ENCODE measurements around the gene PTPRJ.

PTPRJ gene

DNA sequence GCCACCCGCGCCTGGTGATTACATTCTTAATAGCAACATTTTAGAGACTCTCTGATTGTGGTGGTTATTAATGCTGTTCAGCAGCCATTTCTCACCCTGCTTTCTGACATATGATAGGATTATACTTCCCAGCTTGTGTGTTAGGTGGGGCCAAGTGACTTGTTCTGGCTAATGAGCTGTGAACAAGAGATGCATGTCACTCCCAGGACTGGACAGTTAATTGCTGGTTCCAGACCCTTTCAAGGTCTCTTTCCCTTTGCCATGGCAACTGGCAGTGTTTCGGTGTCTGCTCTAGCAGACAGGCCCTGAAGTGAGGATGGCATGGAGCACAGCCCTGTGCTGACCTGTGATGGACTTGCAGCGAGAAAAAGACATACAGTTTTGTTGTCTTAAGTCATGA, 8.9 kb upstream of the PTPRJ start:
- DNase-seq: no peak

DNA sequence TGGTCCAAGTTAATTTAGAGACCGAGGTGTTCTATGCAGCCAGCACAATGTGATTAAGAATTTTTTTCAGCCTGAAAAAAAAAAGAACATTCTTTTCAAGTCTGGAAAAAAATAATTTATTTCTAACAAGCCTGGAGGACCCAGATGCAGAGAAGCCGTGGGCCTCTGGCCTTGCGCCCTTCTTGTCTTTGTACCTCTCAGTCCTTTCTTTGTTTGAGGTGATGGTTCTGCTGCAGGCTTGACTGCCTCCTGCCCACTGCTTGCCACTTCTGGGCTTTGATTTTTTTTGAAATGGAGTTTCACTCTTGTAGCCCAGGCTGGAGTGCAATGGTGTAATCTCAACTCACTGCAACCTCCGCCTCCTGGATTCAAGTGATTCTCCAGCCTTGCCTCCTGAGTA, 7.2 kb upstream of the PTPRJ start:
- DNase-seq: no peak

DNA sequence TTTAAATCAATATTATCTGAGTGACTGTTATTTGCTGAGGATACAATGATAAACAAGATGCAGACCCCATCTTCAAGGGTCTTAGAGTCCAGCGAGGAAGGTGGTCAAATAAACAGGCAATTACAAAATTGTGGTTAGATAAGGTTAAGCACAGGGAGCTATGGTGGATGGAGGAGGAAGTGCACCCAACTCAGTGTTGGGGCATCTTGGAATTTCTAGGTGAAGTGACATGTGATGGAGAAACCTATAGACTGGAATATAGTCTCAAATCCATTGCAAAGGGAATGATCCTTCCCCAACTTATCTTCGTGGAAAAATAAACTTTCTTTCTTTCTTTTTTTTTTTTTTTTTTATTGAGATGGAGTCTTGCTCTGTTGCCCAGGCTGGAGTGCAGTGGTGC, 3.4 kb upstream of the PTPRJ start:
- DNase-seq: no peak

DNA sequence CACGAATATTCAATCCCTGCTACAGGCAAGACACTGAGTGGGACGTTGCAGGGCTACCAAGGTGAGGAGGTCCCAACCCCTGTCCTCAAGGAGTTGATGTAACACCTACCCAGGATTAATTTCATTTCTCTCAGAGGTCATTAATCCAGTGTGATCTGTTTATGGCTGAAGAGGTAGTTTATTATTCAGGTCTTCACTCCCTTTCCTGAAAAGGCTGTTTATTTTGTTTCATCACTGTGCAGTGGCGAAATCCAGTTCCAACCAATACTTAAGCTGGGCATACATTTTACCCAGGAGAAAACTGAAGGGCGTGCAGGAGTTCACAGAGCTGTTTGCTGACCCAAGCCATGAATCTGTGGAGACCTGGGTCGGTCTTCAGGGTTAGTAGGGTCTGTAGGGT, 2.7 kb upstream of the PTPRJ start:
- DNase-seq: no peak

DNA sequence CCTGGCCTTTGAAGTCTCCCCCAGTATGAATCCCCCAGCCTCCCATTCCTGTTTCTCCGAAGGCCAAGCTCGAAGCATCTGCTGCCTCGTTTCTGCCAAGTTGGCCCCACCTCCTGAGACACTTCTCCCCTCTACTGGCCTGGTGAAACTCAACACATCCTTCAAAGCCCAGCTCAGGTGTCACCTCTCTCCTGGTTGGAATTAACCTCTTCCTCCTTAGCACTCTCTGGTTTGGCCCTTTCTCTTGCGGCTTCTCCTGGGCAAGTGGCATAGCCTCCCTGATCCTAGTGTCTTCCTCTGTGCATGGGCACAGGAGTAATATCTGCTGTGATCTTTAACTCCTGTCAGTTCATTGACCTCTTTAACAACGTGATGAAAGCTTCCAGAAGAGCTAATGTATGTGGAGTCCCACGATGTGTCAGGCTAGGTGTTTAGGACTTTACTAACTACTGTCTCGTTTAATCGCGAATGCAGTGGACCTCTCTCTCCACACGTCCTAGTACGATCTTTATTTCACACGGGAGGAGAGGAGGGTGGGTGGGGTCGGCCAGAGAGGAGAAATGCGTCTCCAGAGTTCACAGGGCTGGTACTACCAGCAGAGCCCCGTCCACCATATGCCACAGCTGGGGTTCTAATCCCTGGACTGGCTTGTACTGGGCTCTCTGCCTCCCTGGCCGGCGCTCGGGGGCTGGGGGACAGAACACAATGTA, 826 bp upstream of the PTPRJ start:
- DNase-seq: no peak

DNA sequence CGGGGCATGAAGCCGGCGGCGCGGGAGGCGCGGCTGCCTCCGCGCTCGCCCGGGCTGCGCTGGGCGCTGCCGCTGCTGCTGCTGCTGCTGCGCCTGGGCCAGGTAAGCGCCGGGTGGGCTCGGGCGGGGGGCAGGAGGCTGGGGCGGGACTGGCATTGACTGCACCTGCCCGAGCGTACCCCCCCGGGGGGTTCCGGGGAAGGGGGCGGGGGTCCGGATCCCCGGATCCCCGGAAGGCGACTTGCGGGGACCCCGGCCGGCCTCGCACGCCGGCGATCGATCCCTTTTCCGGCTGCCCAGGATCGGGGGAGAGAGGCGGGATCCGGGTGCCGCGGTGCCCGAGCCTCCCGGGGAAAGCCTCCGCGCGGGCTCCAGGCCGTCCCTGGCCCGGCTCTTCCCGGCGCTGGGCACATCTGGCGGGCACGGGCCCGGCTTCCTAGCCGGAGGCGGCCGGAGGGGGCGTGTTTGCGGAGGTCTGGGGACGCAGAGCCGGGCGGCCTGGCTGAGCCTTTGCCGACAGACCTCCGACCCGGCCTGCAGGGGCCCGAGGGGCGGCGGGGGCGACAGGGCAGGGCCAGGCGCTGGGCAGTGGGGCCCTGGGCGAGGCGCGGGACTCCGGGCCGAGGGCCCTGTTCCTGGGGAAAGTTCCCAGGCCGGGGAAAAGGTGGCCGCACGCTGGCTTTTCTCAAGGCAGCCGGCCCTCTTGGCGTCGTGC, 705 bp downstream of the PTPRJ start:
- DNase-seq: peak; percentile 24 to 31

DNA sequence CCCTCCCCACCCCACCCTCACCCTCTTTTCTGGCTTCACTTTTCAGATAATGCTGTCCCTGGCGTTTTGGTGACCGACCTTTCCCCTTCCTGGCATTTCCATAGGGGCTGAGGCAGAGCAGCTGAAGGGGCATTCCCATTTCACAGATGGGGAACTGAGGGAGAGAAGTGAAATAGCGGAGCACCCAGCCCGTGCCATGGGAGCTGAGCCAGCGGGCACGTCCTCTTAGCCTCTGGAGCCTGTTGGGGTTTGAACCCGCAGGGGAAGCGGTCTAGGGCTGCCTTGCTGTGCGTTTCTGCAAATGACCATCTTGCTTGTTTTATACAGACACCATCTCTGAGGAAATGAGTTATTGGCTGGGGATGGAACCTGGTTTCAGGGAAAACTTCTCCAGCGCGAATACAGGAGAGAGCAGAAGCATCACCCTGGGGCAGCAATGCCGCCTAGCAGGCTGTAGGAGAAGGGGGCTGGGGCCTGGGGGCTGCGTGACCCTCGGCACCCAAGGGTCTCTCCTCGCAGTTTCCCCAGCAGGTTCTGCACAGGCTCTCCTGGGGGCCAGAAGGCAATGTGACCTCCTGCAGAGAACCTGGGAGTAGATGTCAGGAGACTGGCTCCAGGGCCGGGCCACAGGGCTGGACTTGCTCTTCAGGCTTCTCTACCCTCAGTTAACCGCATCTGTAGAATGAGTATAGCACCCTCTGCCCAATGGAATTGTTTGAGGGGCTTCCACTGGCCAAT, 1.5 kb downstream of the PTPRJ start:
- no peak for DNase-seq

DNA sequence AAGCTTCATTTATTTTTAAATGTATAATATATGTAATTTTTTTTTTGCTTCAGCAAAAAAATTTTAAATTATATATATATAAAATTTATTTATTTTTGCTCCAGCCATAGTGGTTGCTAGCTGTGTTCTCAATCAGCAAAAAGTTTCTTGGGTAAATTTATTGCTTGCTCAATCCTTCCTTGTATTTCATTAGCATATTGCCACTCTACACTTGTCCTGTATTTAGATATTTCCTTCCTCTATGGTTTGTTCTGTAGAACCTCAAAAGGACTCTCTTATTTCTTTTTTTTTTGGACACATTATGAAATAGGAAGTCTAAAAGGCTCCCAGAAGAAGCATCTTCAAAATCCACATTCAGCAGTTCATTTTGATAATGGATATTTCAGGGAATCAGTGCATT, 2.3 kb downstream of the PTPRJ start:
- DNase-seq: no peak

DNA sequence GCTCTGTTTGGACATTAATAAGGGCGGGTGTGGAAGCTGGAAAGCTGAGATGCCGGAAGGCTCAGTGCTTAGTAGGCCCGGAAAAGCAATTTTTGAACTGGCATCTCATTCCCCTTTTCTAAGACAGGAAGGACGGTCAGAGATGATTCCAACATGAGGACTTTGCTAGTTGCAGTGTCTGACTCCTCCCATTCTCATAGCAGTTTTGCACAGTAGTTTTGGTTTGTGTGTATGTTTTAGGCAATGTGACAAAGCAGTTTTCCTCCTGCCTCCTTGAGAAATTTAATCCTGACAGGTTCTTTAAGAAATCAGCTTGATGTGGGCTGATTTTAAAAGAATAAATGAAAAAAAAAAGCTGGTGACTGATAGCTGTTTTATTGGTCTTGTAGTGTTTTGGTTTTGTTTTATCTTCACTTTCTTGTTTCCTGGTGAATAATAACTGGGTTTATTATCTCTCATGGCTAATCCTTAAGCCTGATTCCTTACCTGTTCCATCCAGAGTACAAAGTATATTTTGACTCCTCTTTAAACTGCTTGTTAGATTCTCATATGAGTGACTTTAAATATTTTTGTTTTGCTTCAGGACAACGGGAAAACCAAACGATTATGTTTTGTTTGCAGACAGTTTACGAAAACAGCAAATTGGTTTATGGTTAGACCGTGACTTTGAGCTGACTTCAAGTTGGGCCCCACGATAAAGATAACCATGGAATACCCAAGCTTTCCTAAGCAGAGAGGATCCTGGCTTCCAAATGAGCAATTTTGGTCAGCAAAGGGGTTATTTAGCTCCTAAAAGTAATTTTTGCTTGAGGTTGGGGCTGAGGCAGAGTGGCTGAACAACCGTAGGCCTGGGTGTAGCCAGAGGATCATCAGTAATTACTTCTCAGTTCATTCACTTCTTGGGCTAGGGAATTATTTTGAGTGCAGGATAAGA, 3.4 kb downstream of the PTPRJ start:
- DNase-seq: no peak

DNA sequence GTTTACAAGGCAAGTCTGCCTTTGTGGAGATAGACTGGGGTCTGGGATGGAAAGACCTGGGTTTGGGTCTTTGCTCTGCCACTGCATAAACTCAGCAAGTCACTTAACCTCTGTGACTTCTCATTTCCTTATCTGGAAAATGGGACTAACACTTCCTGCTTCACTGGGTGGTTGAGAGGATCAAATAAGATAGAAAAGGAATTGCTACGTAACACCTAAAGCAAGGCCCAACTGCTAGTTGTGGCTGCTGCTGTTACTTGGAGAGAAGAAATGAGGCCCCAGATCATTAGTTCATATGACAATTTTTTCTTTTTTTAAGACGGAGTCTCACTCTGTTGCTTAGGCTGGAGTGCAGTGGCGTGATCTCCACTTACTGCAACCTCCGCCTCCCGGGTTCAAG, 5.9 kb downstream of the PTPRJ start:
- DNase-seq: no peak

DNA sequence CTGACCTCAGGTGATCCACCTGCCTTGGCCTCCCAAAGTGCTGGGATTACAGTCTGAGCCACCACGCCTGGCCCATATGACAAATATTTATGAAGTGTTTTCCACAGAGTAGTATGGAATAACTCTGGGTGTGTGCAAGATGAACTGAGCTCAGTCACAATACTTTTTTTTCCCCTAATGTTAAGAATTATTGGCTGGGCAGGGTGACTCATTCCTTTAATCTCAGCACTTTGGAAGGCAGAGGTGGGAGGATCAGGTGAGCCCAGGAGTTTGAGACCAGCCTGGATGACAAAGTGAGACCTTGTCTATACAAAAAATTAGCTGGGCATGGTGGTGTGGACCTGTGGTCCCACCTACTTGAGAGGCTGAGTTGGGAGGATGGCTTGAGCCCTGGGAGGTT, 6.4 kb downstream of the PTPRJ start:
- no peak for DNase-seq

DNA sequence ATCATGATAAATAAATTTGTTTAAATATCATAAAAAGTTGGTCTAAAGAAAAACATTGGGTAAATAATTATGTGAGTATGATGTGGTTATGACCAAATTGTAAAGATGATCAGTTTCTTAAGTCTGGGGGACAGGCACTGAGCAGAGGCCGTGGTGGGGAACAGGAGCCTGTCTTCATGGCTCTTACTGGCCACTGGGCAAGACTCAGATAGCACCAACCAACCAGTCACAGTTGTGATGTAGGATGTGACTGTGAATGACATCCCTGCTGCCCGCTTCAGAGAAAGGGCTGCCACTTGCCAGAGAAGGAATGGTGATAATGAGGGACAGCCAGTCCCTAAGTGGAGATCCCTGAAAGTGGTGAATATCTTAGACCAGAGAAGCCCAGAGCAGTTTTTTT, 7.0 kb downstream of the PTPRJ start:
- DNase-seq: no peak

DNA sequence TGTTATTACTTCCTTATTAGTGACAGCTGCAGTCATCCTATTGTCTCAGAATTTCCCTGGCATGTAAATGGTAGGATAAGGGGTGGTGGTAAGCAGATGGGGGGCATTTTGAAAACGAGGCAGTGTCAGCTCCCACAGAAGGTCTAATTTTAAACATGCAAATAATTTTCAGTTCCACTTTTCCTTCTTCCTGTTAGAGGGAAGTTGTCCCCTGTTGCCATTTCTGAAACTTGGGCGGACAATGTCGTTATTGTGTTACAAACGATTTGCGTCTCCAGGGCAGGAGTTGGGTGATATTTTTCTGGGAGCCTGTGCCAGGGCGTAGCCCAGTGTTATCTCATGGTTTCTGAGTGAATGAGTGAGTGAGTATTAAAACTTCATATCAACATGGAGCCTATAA, 7.4 kb downstream of the PTPRJ start:
- no peak for DNase-seq

DNA sequence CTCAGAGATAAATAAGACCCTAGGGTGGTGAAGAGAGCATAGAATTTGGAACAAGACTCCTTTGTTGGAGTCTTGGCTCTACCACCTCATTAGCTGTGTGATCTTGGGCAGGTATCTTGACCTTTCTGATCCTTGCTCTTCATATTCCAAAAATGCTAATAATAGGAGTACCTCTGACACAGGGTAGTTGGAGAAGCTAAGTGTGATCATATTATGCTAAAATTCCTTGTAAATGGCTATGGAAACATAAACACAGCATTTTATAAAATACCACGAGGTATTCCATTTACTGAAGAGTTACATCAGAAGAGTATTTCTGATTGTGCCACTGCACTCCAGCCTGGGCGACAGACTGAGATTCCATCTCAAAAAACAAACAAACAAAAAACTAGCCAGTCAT, 9.4 kb downstream of the PTPRJ start:
- DNase-seq: no peak

DNA sequence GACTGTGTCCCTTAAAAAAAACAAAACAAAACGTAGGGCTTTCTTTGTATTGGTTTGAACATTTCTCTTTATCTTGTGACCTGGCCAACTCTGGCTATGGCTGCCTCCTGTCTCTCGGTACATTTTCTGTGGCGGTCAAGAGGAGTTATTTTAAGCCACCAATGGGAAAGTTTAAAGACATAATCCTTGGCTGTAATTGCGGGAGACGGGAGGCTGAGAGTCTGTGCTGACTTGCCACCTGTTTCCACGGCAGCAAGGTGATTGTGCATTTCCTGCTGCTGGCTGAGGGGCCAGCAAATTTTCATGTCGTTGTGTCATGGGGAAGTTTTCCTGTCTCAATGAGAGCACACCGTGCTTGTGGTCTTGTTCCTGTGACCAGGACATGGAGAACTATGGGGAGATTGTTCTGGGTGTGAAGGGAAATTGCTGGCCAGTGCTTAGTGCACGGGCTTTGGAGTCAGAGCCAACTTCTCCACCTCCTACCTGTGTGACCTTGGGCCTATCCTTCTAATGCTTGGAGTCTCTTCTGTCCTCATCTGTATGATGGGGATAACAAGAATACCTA, 11.0 kb downstream of the PTPRJ start:
- DNase-seq: peak; percentile 48 to 55

DNA sequence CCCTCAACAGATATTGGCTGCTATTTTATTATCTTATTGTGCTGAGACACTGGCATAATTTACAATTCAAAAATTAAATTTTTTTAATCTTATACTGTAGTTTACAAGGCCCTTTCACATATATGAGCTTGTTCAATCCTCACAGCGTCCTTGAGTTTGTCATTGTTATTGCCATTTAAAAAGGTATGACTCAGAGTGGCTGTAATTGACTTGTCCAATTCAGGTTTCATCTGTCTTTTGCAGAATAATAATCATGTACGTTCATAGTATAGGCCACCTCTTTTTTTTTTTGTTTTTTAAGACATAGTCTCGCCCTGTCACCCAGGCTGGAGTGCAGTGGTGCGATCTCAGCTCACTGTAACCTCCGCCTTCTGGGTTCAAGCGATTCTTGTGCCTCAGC, 11.5 kb downstream of the PTPRJ start:
- no peak for DNase-seq

DNA sequence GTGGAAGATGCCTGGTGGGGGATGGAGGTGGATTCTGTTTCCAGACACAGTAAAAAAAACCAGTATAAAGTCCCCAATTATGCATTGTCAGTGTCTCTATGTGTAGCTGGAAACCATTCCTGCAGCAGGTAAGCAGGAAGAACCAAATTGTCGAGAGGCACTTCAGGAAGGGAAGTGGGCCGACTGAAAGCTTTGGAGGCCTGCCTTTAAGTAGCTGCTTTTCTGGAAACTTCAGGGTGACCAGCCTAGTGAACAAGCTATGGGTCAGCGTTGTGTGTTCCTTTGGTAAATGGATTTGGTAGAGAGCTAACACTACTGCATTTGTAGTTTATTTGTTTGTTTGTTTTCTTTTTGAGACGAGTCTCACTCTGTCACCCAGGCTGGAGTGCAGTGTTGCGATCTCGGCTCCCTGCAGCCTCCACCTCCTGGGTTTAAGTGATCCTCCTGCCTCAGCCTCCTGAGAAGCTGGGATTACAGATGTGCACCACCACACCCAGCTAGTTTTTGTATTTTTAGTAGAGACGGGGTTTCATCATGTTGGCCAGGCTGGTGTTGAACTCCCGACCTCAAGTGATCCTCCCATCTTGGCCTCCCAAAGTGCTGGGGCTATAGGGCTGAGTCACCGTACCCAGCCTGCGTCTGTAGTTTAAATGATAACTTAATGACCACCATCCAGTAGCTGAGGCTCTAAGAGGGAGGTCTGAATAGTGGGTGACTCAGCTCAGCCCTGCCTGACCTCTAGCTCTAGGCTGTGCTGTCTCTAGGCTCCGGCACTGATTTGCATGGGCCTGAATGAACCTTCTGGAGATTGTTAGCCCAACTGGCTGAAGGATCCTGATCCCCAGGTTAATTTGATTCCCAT, 12.8 kb downstream of the PTPRJ start:
- DNase-seq: no peak

DNA sequence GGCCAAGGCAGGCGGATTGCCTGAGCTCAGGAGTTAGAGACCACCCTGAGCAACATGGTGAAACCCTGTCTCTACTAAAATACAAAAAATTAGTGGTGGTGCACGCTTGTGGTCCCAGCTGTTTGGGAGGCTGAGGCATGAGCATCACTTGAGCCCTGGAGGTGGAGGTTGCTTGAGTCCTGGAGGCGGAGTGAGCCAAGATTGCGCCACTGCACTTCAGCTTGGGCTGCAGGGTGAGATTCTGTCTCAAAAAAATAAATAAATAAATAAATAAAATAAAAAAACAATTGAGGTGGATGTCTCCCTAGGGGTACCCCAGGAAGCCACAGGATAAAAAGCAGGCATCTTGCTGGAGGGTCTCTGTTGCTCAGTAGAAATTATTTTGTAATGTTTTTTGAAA, 14.1 kb downstream of the PTPRJ start:
- no peak for DNase-seq

DNA sequence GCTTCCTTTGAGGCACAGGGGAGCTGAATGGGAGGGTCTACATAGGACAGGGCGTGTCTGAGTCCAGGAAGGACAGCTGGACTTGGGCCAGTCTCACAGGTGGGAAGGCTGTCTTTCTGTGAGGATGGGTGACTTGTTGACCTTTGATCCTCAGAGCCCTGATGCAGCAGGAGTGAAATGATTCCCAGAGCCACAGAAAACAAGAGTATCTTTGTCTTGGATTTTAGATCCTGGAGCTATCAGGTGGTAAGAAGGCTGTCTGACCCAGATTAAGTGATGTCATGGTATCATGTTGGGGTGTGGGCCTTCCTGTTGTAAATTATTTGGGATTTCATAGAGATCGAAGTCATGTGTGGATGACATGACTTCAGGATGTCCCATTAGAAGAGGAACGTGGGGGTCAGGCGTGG, 15.0 kb downstream of the PTPRJ start:
- DNase-seq: no peak

DNA sequence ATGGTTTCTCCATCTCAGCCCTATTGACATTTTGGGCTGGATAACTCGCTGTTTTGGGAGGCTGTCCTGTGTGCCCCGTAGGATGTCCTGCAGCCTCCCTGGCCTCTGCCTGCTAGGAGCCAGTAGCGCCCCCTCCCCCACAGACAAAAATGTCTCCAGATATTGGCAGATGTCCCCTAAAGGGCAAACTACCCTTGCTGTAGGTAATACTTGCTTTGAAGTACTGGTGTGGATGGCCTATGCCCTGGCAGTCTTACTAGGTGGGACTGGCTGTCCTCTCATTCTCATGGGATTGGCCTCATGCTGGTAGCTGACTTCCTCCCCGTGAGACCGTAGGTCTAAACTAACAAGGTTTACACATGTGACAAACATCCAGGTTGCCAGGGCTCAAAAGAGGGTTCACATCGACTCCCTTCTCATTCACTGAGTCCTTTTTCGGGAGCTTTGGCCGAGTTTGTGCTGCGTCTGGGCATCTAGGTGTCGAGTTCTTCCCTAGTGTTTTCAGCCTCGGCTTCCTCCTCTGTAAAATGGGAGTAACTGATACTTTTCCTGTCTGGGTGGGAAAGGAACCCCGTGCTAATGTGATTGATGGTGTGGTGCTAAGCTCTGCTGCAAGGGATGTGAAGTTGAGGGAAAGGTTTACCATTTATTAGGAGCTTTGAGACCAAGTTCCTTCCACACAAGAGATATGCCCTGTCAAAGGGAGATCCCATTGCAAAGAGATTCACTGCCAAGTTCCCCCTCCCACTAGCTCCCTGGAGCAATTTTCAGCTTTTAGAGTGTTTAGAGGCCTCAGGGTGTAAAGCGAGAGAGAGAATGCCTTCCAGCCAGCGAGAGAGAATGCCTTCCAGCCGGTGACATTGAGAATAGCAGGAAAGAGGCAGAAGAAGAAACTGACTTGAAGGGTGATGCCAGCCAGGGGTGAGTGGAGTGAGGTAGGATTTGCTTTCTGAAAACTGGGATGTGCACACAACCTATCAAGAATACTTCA, 17.0 kb downstream of the PTPRJ start:
- DNase-seq: no peak

Measured in SHP77 (cell line).